Calu3 (cell line): Measurements from ENCODE around the gene CD81. TPM values are rescaled to one million over a fixed set of nuclear protein-coding genes. Genes with fewer than 3 reads are reported as not detected.

Experiments
- BruUV-seq: library from RNA; stranded (reverse); fragments of 400-500 nt; replicated peaks from 2 replicates; lab custom pipeline; 2021; lab: Mats Ljungman, UMichigan
- CTCF ChIA-PET: fragments of 300-600 bp; sonication (Branson Sonifier 250); formaldehyde crosslinking; loops from one replicate; lab custom pipeline; 2022; ENCODE audit warnings: antibody characterized with exemption; lab: Charles Lee
- DNase-seq: peaks from one replicate; pipeline ENCODE4 v3.0.0; 2022
- H3K27ac Mint-ChIP-seq: one replicate; pipeline ENCODE4 v1.8.0; 2022; ENCODE audit warnings: mixed read lengths; ENCODE audit not compliant: unreplicated experiment
- H3K27me3 Mint-ChIP-seq: one replicate; pipeline ENCODE4 v1.8.0; 2022; ENCODE audit warnings: mixed read lengths; ENCODE audit not compliant: unreplicated experiment
- H3K36me3 Mint-ChIP-seq: one replicate; pipeline ENCODE4 v1.8.0; 2022; ENCODE audit warnings: mild to moderate bottlenecking, moderate library complexity, mixed read lengths; ENCODE audit not compliant: insufficient read depth, unreplicated experiment
- H3K4me1 Mint-ChIP-seq: one replicate; pipeline ENCODE4 v1.8.0; 2022; ENCODE audit warnings: mild to moderate bottlenecking, low read depth, mixed read lengths; ENCODE audit not compliant: unreplicated experiment
- H3K4me3 Mint-ChIP-seq: one replicate; pipeline ENCODE4 v1.8.0; 2022; ENCODE audit warnings: mild to moderate bottlenecking, low read depth, moderate library complexity, mixed read lengths; ENCODE audit not compliant: unreplicated experiment
- H3K9me3 Mint-ChIP-seq: one replicate; pipeline ENCODE4 v1.8.0; 2022; ENCODE audit warnings: low read depth, mixed read lengths; ENCODE audit not compliant: unreplicated experiment
- CTCF ChIP-seq: fragments of 200-600 bp; IDR thresholded peaks from one replicate; pipeline ENCODE4 v1.8.0; 2022; ENCODE audit warnings: antibody characterized with exemption; ENCODE audit not compliant: unreplicated experiment
- intact Hi-C: fragments of 100-400 bp; cut with micrococcal nuclease; formaldehyde crosslinking; loops from one replicate; pipeline ENCODE4 v1.10.0; 2022; ENCODE audit not compliant: unreplicated experiment
- total RNA-seq: library from RNA; stranded (reverse); gene quantifications from 2 replicates; pipeline ENCODE4 v1.2.3, GENCODE V29; 2022

The CD81 gene
- total RNA-seq, 1 experiment from 2014 or later, result 283 TPM

GRCh38 chr11:2422461-2423156 lies 45.5 kb downstream of the CD81 start:
- DNase-seq, result no peak
- Mint-ChIP-seq H3K27me3 (peaks cover 30% of the 10 kb centered on the region), H3K4me3 (no peak overlapping the region), H3K4me1 (no peaks in the 10 kb centered on the region), H3K27ac (no peak overlapping the region), H3K9me3 (no peaks in the 10 kb centered on the region), H3K36me3 (no peaks in the 10 kb centered on the region)
- intact Hi-C loops, result loop anchor here (5.0 kb wide), 1 partner anchor 225 kb away; no protein-coding TSS in a partner anchor
- no TSS peak for BruUV-seq
- no peak for TF ChIP-seq CTCF
- CTCF ChIA-PET, result interaction anchor here (0.5 kb wide), 1 partner anchor 22 kb away, joined by 3 read pairs; the partner anchor contains the start of gene TSSC4

DNA sequence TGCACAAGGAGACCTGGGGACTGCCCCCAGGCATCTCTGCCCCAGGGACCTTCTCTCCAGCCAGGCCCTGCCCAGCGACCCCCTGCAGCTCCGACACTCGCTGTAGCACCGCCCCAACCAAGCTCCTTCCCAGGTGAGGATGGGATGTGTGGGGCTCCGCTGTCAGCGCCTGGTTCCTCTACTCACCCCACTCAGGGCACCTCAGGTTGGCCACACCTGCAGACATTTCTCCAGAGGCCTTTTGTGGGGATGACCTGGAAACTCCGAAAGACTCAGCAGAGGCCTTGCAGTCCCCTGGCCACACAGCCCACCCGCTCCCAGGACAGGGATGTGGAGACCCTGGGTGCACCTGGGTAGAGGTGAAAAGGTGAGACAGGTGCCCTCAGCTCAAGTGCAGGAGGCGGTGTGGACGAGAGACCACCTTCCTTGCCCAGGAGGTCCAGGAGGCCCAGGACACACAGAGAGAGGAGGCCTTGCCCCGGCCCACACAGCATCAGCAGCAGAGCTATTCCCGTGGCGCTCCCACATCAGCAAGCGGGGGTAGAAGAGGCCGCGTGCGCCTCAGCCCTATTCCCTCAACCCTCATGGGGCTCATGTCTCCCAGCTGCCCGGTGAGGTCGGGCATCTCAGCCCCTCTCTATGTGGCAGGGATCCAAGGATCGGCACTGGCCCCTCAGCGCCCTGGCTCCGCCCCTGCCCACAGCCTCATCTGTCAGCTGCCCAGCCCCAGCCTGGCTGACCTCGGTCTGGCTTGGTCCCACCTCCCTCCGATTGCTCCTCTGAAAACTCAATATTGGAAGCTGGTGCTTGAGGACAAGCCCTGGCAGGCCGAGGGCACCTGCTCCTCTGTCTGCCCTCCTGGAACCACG lies 46.3 kb downstream of the CD81 start:
- no peak overlapping the region for H3K27ac Mint-ChIP-seq
- no peaks in the 10 kb centered on the region for H3K36me3 Mint-ChIP-seq
- no peak for TF ChIP-seq CTCF
- intact Hi-C loops, result loop anchor here (5.0 kb wide), 1 partner anchor 226 kb away; no protein-coding TSS in a partner anchor
- H3K4me1 Mint-ChIP-seq, result no peaks in the 10 kb centered on the region
- CTCF ChIA-PET, result no interaction called here
- DNase-seq, result no peak
- H3K9me3 Mint-ChIP-seq, result no peaks in the 10 kb centered on the region
- H3K4me3 Mint-ChIP-seq, result no peak overlapping the region
- BruUV-seq, result no TSS peak
- H3K27me3 Mint-ChIP-seq, result peaks cover 34% of the 10 kb centered on the region

- BruUV-seq, result no TSS peak
- no peaks in the 10 kb centered on the region for H3K4me1 Mint-ChIP-seq
- peaks cover 34% of the 10 kb centered on the region for H3K27me3 Mint-ChIP-seq
- TF ChIP-seq CTCF, result no peak
- H3K4me3 Mint-ChIP-seq, result no peak overlapping the region
- H3K27ac Mint-ChIP-seq, result no peak overlapping the region
- H3K36me3 Mint-ChIP-seq, result no peaks in the 10 kb centered on the region
- no peak for DNase-seq
- CTCF ChIA-PET, result interaction anchor here (4.3 kb wide), 1 partner anchor 107 kb away, joined by 38 read pairs; no protein-coding TSS in a partner anchor
- H3K9me3 Mint-ChIP-seq, result no peaks in the 10 kb centered on the region
- intact Hi-C loops, result loop anchor here (5.0 kb wide), 1 partner anchor 228 kb away; no protein-coding TSS in a partner anchor
Measured at GRCh38 chr11:2424811-2425495, 47.8 kb downstream of the CD81 start.

DNA sequence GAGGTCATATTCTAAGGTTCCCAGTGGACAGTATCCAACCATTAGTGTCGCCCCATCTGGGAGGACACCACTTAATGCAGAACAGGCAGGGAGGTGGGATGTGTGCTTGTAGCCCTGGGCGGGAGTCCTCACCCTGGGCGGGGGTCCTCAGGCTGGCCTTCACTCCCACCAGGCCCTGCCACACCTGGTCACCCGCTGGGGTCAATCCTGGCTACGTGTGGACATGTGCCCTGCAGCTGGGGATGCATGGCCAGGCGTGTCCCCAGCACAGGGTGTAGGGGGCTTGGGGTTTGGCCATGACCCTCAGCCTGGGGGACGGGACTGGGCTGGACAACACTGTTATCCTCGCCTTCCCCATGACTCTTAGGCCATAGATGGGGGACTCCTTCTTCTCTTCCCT lies 48.4 kb downstream of the CD81 start:
- Mint-ChIP-seq H3K4me1 (no peaks in the 10 kb centered on the region), H3K4me3 (no peak overlapping the region), H3K9me3 (no peaks in the 10 kb centered on the region), H3K27ac (no peak overlapping the region), H3K27me3 (peaks cover 34% of the 10 kb centered on the region), H3K36me3 (no peaks in the 10 kb centered on the region)
- DNase-seq, result no peak
- TF ChIP-seq CTCF, result no peak
- no TSS peak for BruUV-seq
- intact Hi-C loops, result no loop called here
- CTCF ChIA-PET, result interaction anchor here (4.3 kb wide), 1 partner anchor 106 kb away, joined by 38 read pairs; no protein-coding TSS in a partner anchor
